Subcutaneous adipose tissue (tissue), 4 donors: ENCODE measurements around the gene C2CD4D. TPM values are rescaled to one million over a fixed set of nuclear protein-coding genes. Genes with fewer than 3 reads are reported as not detected.

Source experiments
- CTCF ChIP-seq: fragments of 450-650 bp; IDR thresholded peaks from one replicate; pipeline ENCODE4 v1.5.1; 2016; ENCODE audit warnings: low read depth, mild to moderate bottlenecking, control low read depth, antibody characterized with exemption, moderate library complexity
- total RNA-seq, 4 donors: library from RNA; depleted of rRNA; stranded (reverse); fragments of >200 nt; gene quantifications; one replicate each; pipeline ENCODE4 v1.1.0, GENCODE V29; 2016

The C2CD4D gene
- total RNA-seq, 4 donors from 2014 or later, result 0.68 TPM; not detected in 3

GRCh38 chr1:151871284-151872030 is 31.8 kb upstream of the C2CD4D start:
- TF ChIP-seq CTCF, result no peak

GRCh38 chr1:151868486-151868885 is 28.9 kb upstream of the C2CD4D start:
- TF ChIP-seq CTCF, result no peak

GRCh38 chr1:151867765-151868411 is 28.3 kb upstream of the C2CD4D start:
- no peak for TF ChIP-seq CTCF

- no peak for TF ChIP-seq CTCF
Observed at GRCh38 chr1:151867321-151867720, 27.7 kb upstream of the C2CD4D start.

GRCh38 chr1:151864411-151864810 is 24.8 kb upstream of the C2CD4D start:
- no peak for TF ChIP-seq CTCF

GRCh38 chr1:151862604-151863003 is 23.0 kb upstream of the C2CD4D start:
- no peak for TF ChIP-seq CTCF

- TF ChIP-seq CTCF, result no peak
Observed at GRCh38 chr1:151860504-151861187, 21.0 kb upstream of the C2CD4D start.
